GM23338 (cell line): ENCODE measurements around the gene HDAC10.

Source experiments
- CREB1 ChIP-seq: fragments of 250-450 bp; sonication (Bioruptor Pico); IDR thresholded peaks from 2 replicates; pipeline ENCODE4 v1.5.0; 2020; ENCODE audit warnings: low read depth, mild to moderate bottlenecking, moderate library complexity
- CTCF ChIP-seq, 2 experiments: fragments of 200-600 bp in 1 of 2; sonication (generic) in 1 of 2; conservative IDR thresholded peaks; 2 replicates each; pipeline versions ENCODE4 v1.5.1 to v1.6.1; 2016 to 2017; ENCODE audit warnings: antibody characterized with exemption in 2 of 2, low read depth in 2 of 2, mild to moderate bottlenecking in 2 of 2, moderate library complexity in 1 of 2
- ETS1 ChIP-seq: IDR thresholded peaks from 2 replicates; pipeline ENCODE4 v1.6.1; 2016; ENCODE audit warnings: antibody characterized with exemption
- EZH2 ChIP-seq: fragments of 200-600 bp; sonication (generic); IDR thresholded peaks from one replicate; pipeline ENCODE4 v1.8.0; 2017; ENCODE audit warnings: antibody characterized with exemption, mild to moderate bottlenecking, low read depth; ENCODE audit not compliant: unreplicated experiment
- EZH2phosphoT487 ChIP-seq: fragments of 200-600 bp; sonication (generic); IDR thresholded peaks from one replicate; pipeline ENCODE4 v1.8.1; 2018; ENCODE audit warnings: antibody characterized with exemption; ENCODE audit not compliant: unreplicated experiment
- JUNB ChIP-seq: IDR thresholded peaks from one replicate; pipeline ENCODE4 v1.6.1; 2016; ENCODE audit warnings: antibody characterized with exemption; ENCODE audit not compliant: unreplicated experiment
- NANOG ChIP-seq: IDR thresholded peaks from 2 replicates; pipeline ENCODE4 v1.6.1; 2016; ENCODE audit warnings: antibody characterized with exemption, borderline replicate concordance
- POLR2AphosphoS5 ChIP-seq: IDR thresholded peaks from 2 replicates; pipeline ENCODE4 v1.6.1; 2016; ENCODE audit warnings: antibody characterized with exemption, low read depth
- REST ChIP-seq: IDR thresholded peaks from one replicate; pipeline ENCODE4 v1.6.1; 2018; ENCODE audit warnings: antibody characterized with exemption; ENCODE audit not compliant: unreplicated experiment
- STAT1 ChIP-seq: IDR thresholded peaks from one replicate; pipeline ENCODE4 v1.6.1; 2016; ENCODE audit warnings: antibody characterized with exemption; ENCODE audit not compliant: unreplicated experiment
- ZNF331 ChIP-seq: fragments of 250-450 bp; sonication (Bioruptor Pico); IDR thresholded peaks from 2 replicates; pipeline ENCODE4 v1.5.0; 2020; ENCODE audit warnings: low read depth, mild to moderate bottlenecking, moderate library complexity

GRCh38 chr22:50227579-50228215 is 23.4 kb downstream of the HDAC10 start:
- no peak for TF ChIP-seq EZH2
- TF ChIP-seq CTCF (conservative IDR thresholded peaks at IDR 0.05; ENCODE audit: low read depth in 2 of 2): no peak
- no peak for TF ChIP-seq ETS1
- TF ChIP-seq POLR2AphosphoS5: no peak
- TF ChIP-seq REST: no peak
- TF ChIP-seq STAT1: no peak
- no peak for TF ChIP-seq EZH2phosphoT487
- no peak for TF ChIP-seq CREB1 (CRISPR knock-in tag)
- no peak for TF ChIP-seq JUNB
- TF ChIP-seq NANOG: no peak
- no peak for TF ChIP-seq ZNF331
